Prostate gland (tissue), 2 donors: ENCODE measurements around the gene EPG5.

Experiments used
- CTCF ChIP-seq, 4 experiments: fragments of 200-600 bp in 2 of 4; fragments of 450-650 bp in 2 of 4; sonication (generic) in 2 of 4; IDR thresholded peaks; 1 replicate in 3 of 4; 2 replicates in 1 of 4; pipeline ENCODE4 v1.5.1; 2016 to 2019; ENCODE audit warnings: antibody characterized with exemption in 4 of 4, mild to moderate bottlenecking in 2 of 4, moderate library complexity in 2 of 4
- POLR2A ChIP-seq: fragments of 450-650 bp; IDR thresholded peaks from one replicate; pipeline ENCODE4 v1.6.1; 2016; ENCODE audit warnings: antibody characterized with exemption, mild to moderate bottlenecking

- TF ChIP-seq CTCF (IDR thresholded peaks at IDR 0.05) (peak in 3 of 4 experiments; percentile 62 to 81 (median 74)), POLR2A (no peak)
Observed at GRCh38 chr18:45910405-45911023, 56.6 kb downstream of the EPG5 start.
